ENCODE measurements around the gene BLM. TPM values are rescaled to one million over a fixed set of nuclear protein-coding genes. Genes with fewer than 3 reads are reported as not detected.

Gene BLM
- total and polyA plus RNA-seq, 4 donors = 2.2 to 8.7 (median 3.8) TPM

DNA sequence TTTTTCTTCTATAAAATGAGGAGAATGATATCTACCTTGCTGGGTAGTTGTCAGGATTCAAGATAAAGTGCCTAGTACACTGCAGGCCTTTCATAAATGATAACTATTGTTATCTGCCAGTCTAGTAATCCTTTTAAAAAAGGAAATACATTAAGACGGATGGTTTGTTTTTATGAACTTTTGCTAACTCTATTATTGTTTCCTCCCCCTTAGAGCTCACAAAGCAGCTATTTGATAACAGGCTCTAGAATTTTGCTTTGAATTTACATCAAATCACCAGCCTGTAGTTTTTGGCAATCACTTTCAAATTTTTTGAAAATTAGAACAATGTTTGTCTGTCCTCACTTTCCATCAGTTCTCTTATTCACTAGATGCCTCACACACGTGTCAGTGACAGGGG lies 39.8 kb downstream of the BLM start:
- Histone ChIP-seq H3K27me3 (ENCODE audit: control insufficient read depth in 3 of 3, insufficient read depth in 3 of 3, low read length in 2 of 3) (no peaks in the 10 kb centered on the region), H3K9ac (ENCODE audit: insufficient read depth in 1 of 2, low read length in 2 of 2) (no peak overlapping the region), H3K36me3 (ENCODE audit: control insufficient read depth in 4 of 4, insufficient read depth in 4 of 4, low read length in 4 of 4) (peaks cover 0 to 2% (median 0%) of the 10 kb centered on the region in 4 donors), H3K4me1 (ENCODE audit: control insufficient read depth in 5 of 5, insufficient read depth in 5 of 5, low read length in 5 of 5) (peaks cover 0 to 8% (median 0%) of the 10 kb centered on the region in 5 donors), H3K27ac (ENCODE audit: low read depth in 1 of 2, low read length in 1 of 2) (no peak overlapping the region), H3K4me3 (no peak overlapping the region), H3K9me3 (ENCODE audit: control insufficient read depth in 4 of 4, insufficient read depth in 3 of 4, low read length in 3 of 4) (no peaks in the 10 kb centered on the region)
- no peak for DNase-seq
- 52 to 69% methylated on average over 2 of the region's 2 CpGs for WGBS, 2 donors
- ATAC-seq (ENCODE audit: insufficient read depth, low FRiP score) = no peak
- TF ChIP-seq, protein P1, sequence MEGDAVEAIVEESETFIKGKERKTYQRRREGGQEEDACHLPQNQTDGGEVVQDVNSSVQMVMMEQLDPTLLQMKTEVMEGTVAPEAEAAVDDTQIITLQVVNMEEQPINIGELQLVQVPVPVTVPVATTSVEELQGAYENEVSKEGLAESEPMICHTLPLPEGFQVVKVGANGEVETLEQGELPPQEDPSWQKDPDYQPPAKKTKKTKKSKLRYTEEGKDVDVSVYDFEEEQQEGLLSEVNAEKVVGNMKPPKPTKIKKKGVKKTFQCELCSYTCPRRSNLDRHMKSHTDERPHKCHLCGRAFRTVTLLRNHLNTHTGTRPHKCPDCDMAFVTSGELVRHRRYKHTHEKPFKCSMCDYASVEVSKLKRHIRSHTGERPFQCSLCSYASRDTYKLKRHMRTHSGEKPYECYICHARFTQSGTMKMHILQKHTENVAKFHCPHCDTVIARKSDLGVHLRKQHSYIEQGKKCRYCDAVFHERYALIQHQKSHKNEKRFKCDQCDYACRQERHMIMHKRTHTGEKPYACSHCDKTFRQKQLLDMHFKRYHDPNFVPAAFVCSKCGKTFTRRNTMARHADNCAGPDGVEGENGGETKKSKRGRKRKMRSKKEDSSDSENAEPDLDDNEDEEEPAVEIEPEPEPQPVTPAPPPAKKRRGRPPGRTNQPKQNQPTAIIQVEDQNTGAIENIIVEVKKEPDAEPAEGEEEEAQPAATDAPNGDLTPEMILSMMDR (IDR thresholded peaks at IDR 0.05; ENCODE audit: control extremely low read depth, extremely low read depth) = no peak

- Histone ChIP-seq H3K4me1 (ENCODE audit: control insufficient read depth in 5 of 5, insufficient read depth in 5 of 5, low read length in 5 of 5) (peaks cover 0 to 10% (median 0%) of the 10 kb centered on the region in 5 donors), H3K4me3 (no peak overlapping the region), H3K27ac (ENCODE audit: low read depth in 1 of 2, low read length in 1 of 2) (no peak overlapping the region), H3K9me3 (ENCODE audit: control insufficient read depth in 4 of 4, insufficient read depth in 3 of 4, low read length in 3 of 4) (no peaks in the 10 kb centered on the region), H3K27me3 (ENCODE audit: control insufficient read depth in 3 of 3, insufficient read depth in 3 of 3, low read length in 2 of 3) (no peaks in the 10 kb centered on the region), H3K36me3 (ENCODE audit: control insufficient read depth in 4 of 4, insufficient read depth in 4 of 4, low read length in 4 of 4) (peaks cover 0 to 2% (median 0%) of the 10 kb centered on the region in 4 donors), H3K9ac (ENCODE audit: insufficient read depth in 1 of 2, low read length in 2 of 2) (no peak overlapping the region)
- ATAC-seq (ENCODE audit: insufficient read depth, low FRiP score) (no peak), DNase-seq (no peak)
- WGBS, 2 donors = 36 to 59% methylated on average over 1 of the region's 1 CpG
- TF ChIP-seq, protein P1 (IDR thresholded peaks at IDR 0.05; ENCODE audit: control extremely low read depth, extremely low read depth) = no peak
Measured at GRCh38 chr15:90757461-90757860, 40.3 kb downstream of the BLM start.

GRCh38 chr15:90760661-90761232 lies 43.6 kb downstream of the BLM start:
- WGBS, 2 donors = 93 to 97% methylated on average over 1 of the region's 1 CpG
- no peak overlapping the region for H3K27ac ChIP-seq (ENCODE audit: low read depth in 1 of 2, low read length in 1 of 2)
- ATAC-seq (ENCODE audit: insufficient read depth, low FRiP score) = no peak
- H3K4me1 ChIP-seq (ENCODE audit: control insufficient read depth in 5 of 5, insufficient read depth in 5 of 5, low read length in 5 of 5) = peaks cover 0 to 21% (median 0%) of the 10 kb centered on the region in 5 donors
- no peak overlapping the region for H3K9ac ChIP-seq (ENCODE audit: insufficient read depth in 1 of 2, low read length in 2 of 2)
- H3K9me3 ChIP-seq (ENCODE audit: control insufficient read depth in 4 of 4, insufficient read depth in 3 of 4, low read length in 3 of 4) = no peaks in the 10 kb centered on the region
- DNase-seq = no peak
- no peak overlapping the region for H3K4me3 ChIP-seq
- H3K36me3 ChIP-seq (ENCODE audit: control insufficient read depth in 4 of 4, insufficient read depth in 4 of 4, low read length in 4 of 4) = no peaks in the 10 kb centered on the region
- TF ChIP-seq, protein P1 (IDR thresholded peaks at IDR 0.05; ENCODE audit: control extremely low read depth, extremely low read depth) = no peak
- no peaks in the 10 kb centered on the region for H3K27me3 ChIP-seq (ENCODE audit: control insufficient read depth in 3 of 3, insufficient read depth in 3 of 3, low read length in 2 of 3)

- H3K27ac ChIP-seq (ENCODE audit: low read depth in 1 of 2, low read length in 1 of 2) = peak overlapping the region in 1 of 2 donors; percentile 79
- H3K9ac ChIP-seq (ENCODE audit: insufficient read depth in 1 of 2, low read length in 2 of 2) = no peak overlapping the region
- H3K4me3 ChIP-seq = no peak overlapping the region
- ATAC-seq (ENCODE audit: insufficient read depth, low FRiP score) = peak; percentile 22
- WGBS, 2 donors = 89% methylated on average over 3 of the region's 3 CpGs
- H3K27me3 ChIP-seq (ENCODE audit: control insufficient read depth in 3 of 3, insufficient read depth in 3 of 3, low read length in 2 of 3) = no peaks in the 10 kb centered on the region
- peaks cover 0 to 21% (median 0%) of the 10 kb centered on the region in 5 donors for H3K4me1 ChIP-seq (ENCODE audit: control insufficient read depth in 5 of 5, insufficient read depth in 5 of 5, low read length in 5 of 5)
- TF ChIP-seq, protein P1 (IDR thresholded peaks at IDR 0.05; ENCODE audit: control extremely low read depth, extremely low read depth) = no peak
- no peaks in the 10 kb centered on the region for H3K36me3 ChIP-seq (ENCODE audit: control insufficient read depth in 4 of 4, insufficient read depth in 4 of 4, low read length in 4 of 4)
- no peaks in the 10 kb centered on the region for H3K9me3 ChIP-seq (ENCODE audit: control insufficient read depth in 4 of 4, insufficient read depth in 3 of 4, low read length in 3 of 4)
- no peak for DNase-seq
Measured at GRCh38 chr15:90761629-90762028, 44.5 kb downstream of the BLM start.

Data from lung (tissue), 12 donors.